Loucy (cell line): ENCODE measurements around the gene CDH19.

Source experiments
- CTCF ChIP-seq: fragments of 200-600 bp; sonication (generic); conservative IDR thresholded peaks from 2 replicates; pipeline ENCODE4 v1.5.1; 2014; ENCODE audit warnings: mild to moderate bottlenecking, antibody characterized with exemption, low read length
- EZH2phosphoT487 ChIP-seq: fragments of 200-600 bp; IDR thresholded peaks from 2 replicates; pipeline ENCODE4 v1.6.1; 2018; ENCODE audit warnings: antibody characterized with exemption, mild to moderate bottlenecking, moderate library complexity, borderline replicate concordance

GRCh38 chr18:66623821-66624220, 19.9 kb upstream of the CDH19 start:
- TF ChIP-seq CTCF: no peak
- no peak for TF ChIP-seq EZH2phosphoT487
